IMR-90 (cell line): ENCODE data around the gene CDK14. TPM values are rescaled to one million over a fixed set of nuclear protein-coding genes. Genes with fewer than 3 reads are reported as not detected.

Experiments
- ATAC-seq: fragments of 200-7000 bp; cut with Tn5 transposase; 2 replicates; pipeline ENCODE4 v1.9.1; 2020; ENCODE audit warnings: low read depth, mild to moderate bottlenecking, moderate library complexity
- BruUV-seq: library from RNA; stranded (reverse); fragments of 400-500 nt; replicated peaks from 2 replicates; lab custom pipeline; 2021; lab: Mats Ljungman, UMichigan
- CTCF ChIA-PET: fragments of 300-600 bp; formaldehyde crosslinking; extraction: SDS; loops from one replicate; lab custom pipeline; 2021; ENCODE audit warnings: antibody characterized with exemption; lab: Yijun Ruan, JAX
- POLR2A ChIA-PET: fragments of 300-600 bp; sonication (Branson Sonifier 250); formaldehyde crosslinking; loops from one replicate; lab custom pipeline; 2022; ENCODE audit warnings: antibody characterized with exemption; ENCODE audit not compliant: unreplicated experiment; lab: Charles Lee
- DNase-seq: peaks from one replicate; pipeline ENCODE4 v3.0.0; 2013
- H2AFZ ChIP-seq: replicated peaks from 2 replicates; pipeline ENCODE3; 2013; ENCODE audit warnings: low read length, mild to moderate bottlenecking; ENCODE audit not compliant: poor library complexity
- H2AK5ac ChIP-seq: 2 replicates; pipeline ENCODE4 v1.6.1; 2013; ENCODE audit warnings: low read depth, low read length, inconsistent platforms
- H2AK9ac ChIP-seq: replicated peaks from 2 replicates; pipeline ENCODE3; 2013; ENCODE audit warnings: mild to moderate bottlenecking, low read depth, low read length, moderate library complexity; ENCODE audit not compliant: poor library complexity
- H2BK120ac ChIP-seq: 2 replicates; pipeline ENCODE4 v1.6.1; 2013; ENCODE audit warnings: low read depth, low read length, inconsistent platforms
- H2BK15ac ChIP-seq: 3 replicates; pipeline ENCODE4 v1.6.1; 2013; ENCODE audit warnings: low read depth, low read length, inconsistent platforms
- H2BK20ac ChIP-seq: 2 replicates; pipeline ENCODE4 v1.6.1; 2013; ENCODE audit warnings: low read depth, mild to moderate bottlenecking, inconsistent platforms, low read length, moderate library complexity
- H2BK5ac ChIP-seq: 2 replicates; pipeline ENCODE4 v1.6.1; 2013; ENCODE audit warnings: mild to moderate bottlenecking, low read depth, low read length, inconsistent platforms; ENCODE audit not compliant: poor library complexity, severe bottlenecking
- H3K14ac ChIP-seq: replicated peaks from 2 replicates; pipeline ENCODE4 v1.6.1; 2013; ENCODE audit warnings: low read depth, low read length, inconsistent platforms
- H3K18ac ChIP-seq: 2 replicates; pipeline ENCODE4 v1.6.1; 2013; ENCODE audit warnings: low read depth, low read length, control low read depth
- H3K23ac ChIP-seq: 2 replicates; pipeline ENCODE4 v1.6.1; 2013; ENCODE audit warnings: low read depth, low read length, inconsistent platforms
- H3K27ac ChIP-seq: 2 replicates; pipeline ENCODE4 v1.5.1; 2013; ENCODE audit warnings: mild to moderate bottlenecking, control low read depth, low read length; ENCODE audit not compliant: insufficient read depth
- H3K27me3 ChIP-seq: 2 replicates; pipeline ENCODE4 v1.6.1; 2013; ENCODE audit warnings: low read length; ENCODE audit not compliant: control insufficient read depth, insufficient read depth
- H3K36me3 ChIP-seq: 2 replicates; pipeline ENCODE4 v1.6.1; 2013; ENCODE audit warnings: low read length, mixed read lengths; ENCODE audit not compliant: control insufficient read depth, insufficient read depth
- H3K4ac ChIP-seq: 2 replicates; pipeline ENCODE4 v1.6.1; 2013; ENCODE audit warnings: low read depth, low read length, inconsistent platforms
- H3K4me1 ChIP-seq: 2 replicates; pipeline ENCODE4 v1.6.1; 2013; ENCODE audit warnings: low read length, mixed read lengths; ENCODE audit not compliant: control insufficient read depth, insufficient read depth
- H3K4me2 ChIP-seq: 2 replicates; pipeline ENCODE4 v1.6.1; 2013; ENCODE audit warnings: low read depth, mild to moderate bottlenecking, control low read depth, low read length, moderate library complexity
- H3K4me3 ChIP-seq: 2 replicates; pipeline ENCODE4 v1.5.1; 2013; ENCODE audit warnings: low read depth, mild to moderate bottlenecking, control low read depth, low read length, moderate library complexity; ENCODE audit not compliant: insufficient read depth
- H3K56ac ChIP-seq: 2 replicates; pipeline ENCODE4 v1.6.1; 2013; ENCODE audit warnings: low read length, inconsistent platforms; ENCODE audit not compliant: insufficient read depth; ENCODE audit errors: extremely low read depth
- H3K79me1 ChIP-seq, 2 experiments: 2 replicates each; pipeline ENCODE4 v1.6.1; 2013; ENCODE audit warnings: low read length in 2 of 2, inconsistent platforms in 1 of 2, low read depth in 1 of 2
- H3K9ac ChIP-seq: 2 replicates; pipeline ENCODE4 v1.6.1; 2013; ENCODE audit warnings: low read depth, low read length, control low read depth
- H3K9me1 ChIP-seq: 2 replicates; pipeline ENCODE4 v1.6.1; 2013; ENCODE audit warnings: low read length, inconsistent platforms; ENCODE audit not compliant: insufficient read depth
- H3K9me3 ChIP-seq: 2 replicates; pipeline ENCODE4 v1.6.1; 2013; ENCODE audit warnings: low read length; ENCODE audit not compliant: control insufficient read depth, insufficient read depth
- H4K20me1 ChIP-seq: 2 replicates; pipeline ENCODE4 v1.6.1; 2013; ENCODE audit warnings: low read length, inconsistent platforms; ENCODE audit not compliant: insufficient read depth
- H4K5ac ChIP-seq: 2 replicates; pipeline ENCODE4 v1.6.1; 2013; ENCODE audit warnings: mild to moderate bottlenecking, low read depth, low read length, control low read depth
- H4K8ac ChIP-seq, 2 experiments: 2 replicates each; pipeline ENCODE4 v1.6.1; 2013; ENCODE audit warnings: low read depth in 2 of 2, low read length in 2 of 2, control low read depth in 1 of 2, inconsistent platforms in 1 of 2
- H4K91ac ChIP-seq: 2 replicates; pipeline ENCODE4 v1.6.1; 2013; ENCODE audit warnings: low read depth, low read length, inconsistent platforms; ENCODE audit not compliant: insufficient read depth
- BHLHE40 ChIP-seq: fragments of 150-350 bp; IDR thresholded peaks from 2 replicates; pipeline ENCODE4 v1.6.1; 2016; ENCODE audit warnings: mild to moderate bottlenecking, low read depth, low read length
- CEBPB ChIP-seq: IDR thresholded peaks from 2 replicates; pipeline ENCODE4 v1.6.1; 2012; ENCODE audit warnings: low read depth, low read length, improper control_type of control experiment
- CHD1 ChIP-seq: IDR thresholded peaks from 2 replicates; pipeline ENCODE4 v1.6.1; 2012; ENCODE audit warnings: low read depth, low read length, improper control_type of control experiment
- ELK1 ChIP-seq: fragments of 150-350 bp; IDR thresholded peaks from 2 replicates; pipeline ENCODE4 v1.6.1; 2016; ENCODE audit warnings: low read depth, mild to moderate bottlenecking, low read length, moderate library complexity, borderline replicate concordance
- MAFK ChIP-seq: IDR thresholded peaks from 2 replicates; pipeline ENCODE4 v1.6.1; 2012; ENCODE audit warnings: low read depth, low read length, improper control_type of control experiment
- MXI1 ChIP-seq: IDR thresholded peaks from 2 replicates; pipeline ENCODE4 v1.6.1; 2012; ENCODE audit warnings: low read depth, mild to moderate bottlenecking, low read length, moderate library complexity, borderline replicate concordance
- NFE2L2 ChIP-seq: fragments of 150-350 bp; IDR thresholded peaks from 2 replicates; pipeline ENCODE4 v1.6.1; 2016; ENCODE audit warnings: low read depth, mild to moderate bottlenecking, low read length
- POLR2A ChIP-seq: IDR thresholded peaks from 2 replicates; pipeline ENCODE4 v1.6.1; 2012; ENCODE audit warnings: mild to moderate bottlenecking, low read depth, low read length
- RAD21 ChIP-seq: IDR thresholded peaks from 2 replicates; pipeline ENCODE4 v1.6.1; 2012; ENCODE audit warnings: low read length, improper control_type of control experiment
- RCOR1 ChIP-seq: IDR thresholded peaks from 2 replicates; pipeline ENCODE4 v1.6.1; 2012; ENCODE audit warnings: mild to moderate bottlenecking, low read length, improper control_type of control experiment; ENCODE audit not compliant: insufficient replicate concordance
- RFX5 ChIP-seq: IDR thresholded peaks from 2 replicates; pipeline ENCODE4 v1.8.0; 2012; ENCODE audit warnings: low read depth, mild to moderate bottlenecking, low read length, moderate library complexity
- SMC3 ChIP-seq: fragments of 150-350 bp; IDR thresholded peaks from 2 replicates; pipeline ENCODE4 v1.6.1; 2016; ENCODE audit warnings: low read depth, mild to moderate bottlenecking, antibody characterized with exemption, low read length, moderate library complexity
- USF2 ChIP-seq: fragments of 150-350 bp; IDR thresholded peaks from 2 replicates; pipeline ENCODE4 v1.6.1; 2017; ENCODE audit warnings: mild to moderate bottlenecking, antibody characterized with exemption, low read length, low read depth
- WGBS, 2 experiments: methylation state at CpG; one replicate each; pipeline versions ENCODE4 v1.1.5 to v1.1.7; 2013; ENCODE audit warnings: missing lambda C conversion rate in 2 of 2; ENCODE audit not compliant: insufficient read length in 1 of 2; ENCODE audit errors: extremely low coverage in 2 of 2; 5-methylcytosine and 5-hydroxymethylcytosine counted together
- dilution Hi-C: fragments of 300-500 bp; cut with HindIII; formaldehyde crosslinking; loops from one replicate; pipeline ENCODE4 v1.14.3; 2018; ENCODE audit warnings: low sequenced_read_pairs; ENCODE audit not compliant: unreplicated experiment
- in situ Hi-C: fragments of 300-500 bp; cut with MboI; formaldehyde crosslinking; loops from 3 replicates; pipeline ENCODE4 v1.14.3; 2019; ENCODE audit warnings: low sequenced_read_pairs, inconsistent platforms, mixed read lengths
- intact Hi-C: fragments of 100-400 bp; cut with micrococcal nuclease; formaldehyde crosslinking; loops from 2 replicates; pipeline ENCODE4 v1.10.0; 2022
- polyA plus RNA-seq, 3 experiments: library from polyadenylated mRNA; depleted of rRNA; stranded (reverse); fragments of >200 nt; gene quantifications; 2 replicates each; pipeline ENCODE4 v1.2.3, GENCODE V29; 2012; ENCODE audit warnings: low replicate concordance in 1 of 3
- total RNA-seq: library from RNA; depleted of rRNA; stranded (reverse); fragments of >200 nt; gene quantifications from 2 replicates; pipeline ENCODE4 v1.2.3, GENCODE V29; 2012

The CDK14 gene
- total and polyA plus RNA-seq, 2 of the 4 experiments (the other 2 are of a cell fraction) = 10.1 to 29.6 TPM

GRCh38 chr7:91025906-91026390 lies 429.8 kb downstream of the CDK14 start:
- DNase-seq (no peak), ATAC-seq (no peak)
- no peak overlapping the region for H4K91ac ChIP-seq
- no peak overlapping the region for H4K8ac ChIP-seq
- no peaks in the 10 kb centered on the region for H3K9me3 ChIP-seq
- H3K23ac ChIP-seq = no peak overlapping the region
- H3K4ac ChIP-seq = no peak overlapping the region
- dilution Hi-C loops = no loop called here
- no peaks in the 10 kb centered on the region; the same call in 1 of the 2 replicates for H3K9me1 ChIP-seq
- no TSS peak for BruUV-seq
- H3K27ac ChIP-seq = no peak overlapping the region
- H3K4me1 ChIP-seq = no peaks in the 10 kb centered on the region
- TF ChIP-seq RCOR1 = no peak
- TF ChIP-seq POLR2A = no peak
- TF ChIP-seq CHD1 = no peak
- no peak for TF ChIP-seq NFE2L2
- TF ChIP-seq RFX5 = no peak
- no peak for TF ChIP-seq CEBPB
- no peak for TF ChIP-seq SMC3
- no peak for TF ChIP-seq RAD21
- TF ChIP-seq MXI1 = no peak
- TF ChIP-seq USF2 = no peak
- no peak for TF ChIP-seq MAFK
- no peak for TF ChIP-seq ELK1
- TF ChIP-seq BHLHE40 = no peak
- H3K18ac ChIP-seq = no peak overlapping the region
- H3K4me3 ChIP-seq = no peak overlapping the region
- no CpG with 5 or more reads among the region's 2 CpGs for WGBS, 2 experiments
- no peak overlapping the region for H2AK9ac ChIP-seq
- no peaks in the 10 kb centered on the region for H3K79me1 ChIP-seq
- H2BK5ac ChIP-seq = no peak overlapping the region
- H2AFZ ChIP-seq = no peak overlapping the region
- H3K4me2 ChIP-seq = no peak overlapping the region
- intact Hi-C loops = no loop called here
- in situ Hi-C loops = loop anchor here (10.0 kb wide), 1 partner anchor 571 kb away; no protein-coding TSS in a partner anchor
- no peak overlapping the region for H2BK20ac ChIP-seq
- H3K56ac ChIP-seq = no peak overlapping the region
- no peaks in the 10 kb centered on the region for H4K20me1 ChIP-seq
- no peak overlapping the region for H2AK5ac ChIP-seq
- no peak overlapping the region for H3K9ac ChIP-seq
- no peak overlapping the region for H3K14ac ChIP-seq
- H4K5ac ChIP-seq = no peak overlapping the region
- no peaks in the 10 kb centered on the region for H3K27me3 ChIP-seq
- H3K36me3 ChIP-seq = no peaks in the 10 kb centered on the region
- POLR2A ChIA-PET = no interaction called here
- CTCF ChIA-PET = no interaction called here
- H2BK15ac ChIP-seq = no peak overlapping the region
- H2BK120ac ChIP-seq = no peak overlapping the region
